Activated CD8-positive, alpha-beta T cell treated with anti-CD3 and anti-CD28 coated beads for 36 hours (primary cell): Measurements from ENCODE around the gene PADI3. TPM values are rescaled to one million over a fixed set of nuclear protein-coding genes. Genes with fewer than 3 reads are reported as not detected.
A peak's percentile ranks its signal among the peaks of the same experiment; 100 is the strongest.

Experiments
- ATAC-seq: fragments of 200-7000 bp; cut with Tn5 transposase; one replicate; pipeline ENCODE4 v1.10.0; 2021; ENCODE audit warnings: mild to moderate bottlenecking, moderate library complexity
- CTCF ChIA-PET: fragments of 350-600 bp; sonication (Branson Sonifier 250); formaldehyde crosslinking; loops from one replicate; lab custom pipeline; 2021; ENCODE audit warnings: antibody characterized with exemption; lab: Charles Lee
- POLR2A ChIA-PET: fragments of 350-600 bp; sonication (Branson Sonifier 250); formaldehyde crosslinking; loops from one replicate; lab custom pipeline; 2021; ENCODE audit warnings: antibody characterized with exemption; lab: Charles Lee
- DNase-seq: peaks from one replicate; pipeline ENCODE4 v3.0.0-alpha.2; 2020
- H3K27ac Mint-ChIP-seq: one replicate; pipeline ENCODE4 v1.8.0; 2021; ENCODE audit warnings: mild to moderate bottlenecking, mixed read lengths
- H3K27me3 Mint-ChIP-seq: one replicate; pipeline ENCODE4 v1.8.0; 2021; ENCODE audit warnings: mixed read lengths
- H3K36me3 Mint-ChIP-seq: one replicate; pipeline ENCODE4 v1.8.0; 2021; ENCODE audit warnings: low read depth, mixed read lengths
- H3K4me1 Mint-ChIP-seq: one replicate; pipeline ENCODE4 v1.8.0; 2021; ENCODE audit warnings: low read depth, mixed read lengths
- H3K4me3 Mint-ChIP-seq: one replicate; pipeline ENCODE4 v1.8.0; 2021; ENCODE audit warnings: mild to moderate bottlenecking, moderate library complexity, mixed read lengths
- H3K9me3 Mint-ChIP-seq: one replicate; pipeline ENCODE4 v1.8.0; 2021; ENCODE audit warnings: mixed read lengths
- intact Hi-C: fragments of 100-400 bp; cut with micrococcal nuclease; formaldehyde crosslinking; loops from one replicate; pipeline ENCODE4 v1.10.0; 2022
- total RNA-seq, 2 experiments: library from RNA; stranded (reverse); gene quantifications; one replicate each; pipeline ENCODE4 v1.2.3, GENCODE V29; 2021
- TF ChIP-seq, protein P1 (sequence below): fragments of 200-600 bp; IDR thresholded peaks from one replicate; pipeline ENCODE4 v1.8.0; 2022; ENCODE audit warnings: antibody characterized with exemption, mild to moderate bottlenecking

Gene PADI3
- total RNA-seq, 2 experiments from 2014 or later, result not detected

DNA sequence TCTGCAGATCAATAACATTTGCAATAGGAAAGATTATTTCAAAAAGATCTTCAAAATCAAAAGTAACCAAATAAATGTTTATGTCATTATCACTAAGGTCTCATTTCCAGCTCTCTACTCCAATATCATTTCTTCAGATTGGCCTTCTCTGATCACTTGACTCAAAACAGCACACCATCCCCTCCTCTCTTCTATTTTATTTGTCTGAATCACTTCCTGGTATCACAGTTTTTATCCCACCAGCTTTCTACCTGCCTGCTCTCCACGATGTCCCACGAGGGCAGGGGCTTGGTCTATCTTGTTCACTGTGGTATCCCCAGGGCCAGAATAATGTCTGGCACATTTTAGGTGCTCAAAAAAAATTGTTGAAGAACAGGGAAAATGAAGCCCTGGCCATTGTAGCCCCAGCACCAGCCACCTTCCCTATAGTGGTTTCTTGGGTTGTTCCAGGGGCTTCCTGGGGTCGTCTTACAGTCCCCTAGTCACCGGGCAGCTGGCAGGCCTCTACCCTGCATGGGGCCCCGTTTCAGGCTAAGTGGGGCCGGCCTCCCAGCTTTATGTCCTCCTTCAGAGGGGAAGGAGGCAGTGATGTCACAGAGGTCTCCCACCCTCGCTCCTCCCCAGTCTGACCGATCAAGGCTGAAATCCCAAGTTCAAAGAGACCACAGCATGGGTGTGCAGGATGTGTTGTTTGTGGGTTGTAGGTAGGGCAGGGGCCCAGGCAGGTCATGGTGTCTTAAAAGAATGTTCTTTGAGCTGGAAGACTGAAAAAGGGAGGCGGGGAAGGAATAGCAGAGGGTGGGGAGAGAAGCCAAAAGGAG is 47.5 kb upstream of the PADI3 start:
- H3K27ac Mint-ChIP-seq, result peak overlapping the region; percentile 32
- TF ChIP-seq, protein P1, sequence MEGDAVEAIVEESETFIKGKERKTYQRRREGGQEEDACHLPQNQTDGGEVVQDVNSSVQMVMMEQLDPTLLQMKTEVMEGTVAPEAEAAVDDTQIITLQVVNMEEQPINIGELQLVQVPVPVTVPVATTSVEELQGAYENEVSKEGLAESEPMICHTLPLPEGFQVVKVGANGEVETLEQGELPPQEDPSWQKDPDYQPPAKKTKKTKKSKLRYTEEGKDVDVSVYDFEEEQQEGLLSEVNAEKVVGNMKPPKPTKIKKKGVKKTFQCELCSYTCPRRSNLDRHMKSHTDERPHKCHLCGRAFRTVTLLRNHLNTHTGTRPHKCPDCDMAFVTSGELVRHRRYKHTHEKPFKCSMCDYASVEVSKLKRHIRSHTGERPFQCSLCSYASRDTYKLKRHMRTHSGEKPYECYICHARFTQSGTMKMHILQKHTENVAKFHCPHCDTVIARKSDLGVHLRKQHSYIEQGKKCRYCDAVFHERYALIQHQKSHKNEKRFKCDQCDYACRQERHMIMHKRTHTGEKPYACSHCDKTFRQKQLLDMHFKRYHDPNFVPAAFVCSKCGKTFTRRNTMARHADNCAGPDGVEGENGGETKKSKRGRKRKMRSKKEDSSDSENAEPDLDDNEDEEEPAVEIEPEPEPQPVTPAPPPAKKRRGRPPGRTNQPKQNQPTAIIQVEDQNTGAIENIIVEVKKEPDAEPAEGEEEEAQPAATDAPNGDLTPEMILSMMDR, result no peak
- H3K4me3 Mint-ChIP-seq, result no peak overlapping the region
- CTCF ChIA-PET, result interaction anchor here (1.2 kb wide), 1 partner anchor 34 kb away, joined by 3 read pairs; no protein-coding TSS in a partner anchor
- POLR2A ChIA-PET, result interaction anchor here (0.9 to 1.5 kb wide), 2 partner anchors 9 to 11 kb away, joined by 3 to 6 read pairs; no protein-coding TSS in a partner anchor
- no peaks in the 10 kb centered on the region for H3K36me3 Mint-ChIP-seq
- H3K4me1 Mint-ChIP-seq, result peaks cover 35% of the 10 kb centered on the region
- H3K27me3 Mint-ChIP-seq, result peaks cover 50% of the 10 kb centered on the region
- ATAC-seq (peak; percentile 79), DNase-seq (peak; percentile 65)
- no peaks in the 10 kb centered on the region for H3K9me3 Mint-ChIP-seq
- intact Hi-C loops, result no loop called here

GRCh38 chr1:17204546-17205440 is 44.1 kb upstream of the PADI3 start, which contains the start of gene PADI1:
TSS of gene PADI1 (plus strand) at chr1:17205128. CDS start at chr1:17205218, 90 bp downstream.
- Mint-ChIP-seq H3K36me3 (no peaks in the 10 kb centered on the region), H3K4me3 (no peak within 1 kb of the TSS), H3K27ac (no peak within 1 kb of the TSS), H3K4me1 (peaks cover 45% of the 10 kb centered on the region), H3K9me3 (no peaks in the 10 kb centered on the region), H3K27me3 (peaks cover 46% of the 10 kb centered on the region)
- TF ChIP-seq, protein P1, result no peak
- ChIA-PET CTCF (no interaction called here), POLR2A (no interaction called here)
- DNase-seq (no peak), ATAC-seq (no peak)
- intact Hi-C loops, result no loop called here

GRCh38 chr1:17205652-17206051 is 43.2 kb upstream of the PADI3 start:
- ATAC-seq (no peak), DNase-seq (no peak)
- TF ChIP-seq, protein P1, result no peak
- H3K9me3 Mint-ChIP-seq, result no peaks in the 10 kb centered on the region
- intact Hi-C loops, result no loop called here
- H3K27me3 Mint-ChIP-seq, result peaks cover 48% of the 10 kb centered on the region
- H3K27ac Mint-ChIP-seq, result no peak overlapping the region
- H3K36me3 Mint-ChIP-seq, result no peaks in the 10 kb centered on the region
- ChIA-PET CTCF (no interaction called here), POLR2A (no interaction called here)
- H3K4me1 Mint-ChIP-seq, result peaks cover 41% of the 10 kb centered on the region
- H3K4me3 Mint-ChIP-seq, result no peak overlapping the region

DNA sequence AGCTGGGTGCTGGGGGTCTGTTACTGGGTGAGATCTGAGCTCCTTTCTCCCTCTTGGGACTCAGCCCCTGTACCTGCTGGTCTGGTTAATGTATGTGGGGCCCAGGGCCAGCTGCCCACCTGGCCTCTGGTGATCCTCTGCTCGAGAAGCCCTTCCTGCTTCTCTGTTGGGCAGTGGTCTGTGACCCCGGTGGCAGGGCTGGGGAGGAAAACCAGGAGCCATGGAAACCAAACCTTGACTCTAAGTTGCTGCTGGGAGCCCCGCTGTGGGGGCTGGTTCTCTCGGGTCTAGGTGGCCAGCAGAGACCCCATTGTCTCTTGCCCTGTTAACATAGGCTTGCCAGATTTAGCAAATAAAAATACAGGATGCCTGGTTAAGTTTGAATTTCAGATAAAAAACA is 42.7 kb upstream of the PADI3 start:
- DNase-seq, result no peak
- ATAC-seq, result no peak
- ChIA-PET CTCF (interaction anchor here (2.0 kb wide), 1 partner anchor 80 kb away, joined by 13 read pairs; no protein-coding TSS in a partner anchor), POLR2A (no interaction called here)
- TF ChIP-seq, protein P1, result no peak
- intact Hi-C loops, result no loop called here
- H3K9me3 Mint-ChIP-seq, result no peaks in the 10 kb centered on the region
- peaks cover 37% of the 10 kb centered on the region for H3K4me1 Mint-ChIP-seq
- H3K27me3 Mint-ChIP-seq, result peaks cover 49% of the 10 kb centered on the region
- H3K36me3 Mint-ChIP-seq, result no peaks in the 10 kb centered on the region
- H3K27ac Mint-ChIP-seq, result no peak overlapping the region
- no peak overlapping the region for H3K4me3 Mint-ChIP-seq
